CD4-positive, alpha-beta T cell treated with Interleukin-12 subunit alpha and Interleukin-12 subunit beta, for 1 hour (primary cell): ENCODE data around the gene TCTN3.
"Not testable (repeated sequence)": the region's sequence is repeated elsewhere in the genome, so short reads cannot be mapped to it uniquely, and the experiment has no call there.

Experiments
- DNase-seq: peaks from one replicate; pipeline ENCODE4 v3.0.0-alpha.2; 2020

TCTN3 gene

DNA sequence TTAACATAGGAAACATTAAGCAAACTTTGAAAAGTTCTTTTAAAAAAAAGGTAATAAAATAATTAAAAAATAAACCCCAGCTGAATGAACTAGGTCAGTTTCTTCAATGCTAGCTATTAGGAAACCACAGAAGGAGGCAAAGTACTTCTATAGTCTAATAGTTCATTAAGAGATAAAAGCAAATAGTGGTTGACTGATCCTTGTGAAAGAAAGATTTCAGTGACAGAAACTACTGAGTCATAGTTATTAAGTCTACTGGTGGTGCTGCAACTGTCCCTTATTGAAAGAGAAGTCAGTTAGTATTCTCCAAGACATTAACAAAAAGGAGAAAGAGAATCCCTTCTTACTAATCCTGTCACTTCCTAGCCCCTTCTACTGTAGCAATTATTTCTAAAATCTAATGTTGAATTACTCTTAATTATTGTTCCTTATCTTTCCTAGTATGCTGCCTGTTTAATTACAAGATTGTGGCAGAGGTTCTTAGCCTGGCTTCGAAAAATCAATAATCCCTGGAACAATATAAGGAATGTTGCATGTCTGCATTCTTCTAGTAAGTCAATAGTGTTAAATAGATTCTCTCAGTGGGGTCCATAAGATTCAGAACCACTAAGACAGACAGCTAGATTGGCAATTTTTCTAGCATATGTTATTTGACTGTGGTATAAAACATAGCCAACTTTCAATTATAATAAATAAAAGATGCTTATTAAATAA lies 18.2 kb downstream of the TCTN3 start:
- no peak for DNase-seq

DNA sequence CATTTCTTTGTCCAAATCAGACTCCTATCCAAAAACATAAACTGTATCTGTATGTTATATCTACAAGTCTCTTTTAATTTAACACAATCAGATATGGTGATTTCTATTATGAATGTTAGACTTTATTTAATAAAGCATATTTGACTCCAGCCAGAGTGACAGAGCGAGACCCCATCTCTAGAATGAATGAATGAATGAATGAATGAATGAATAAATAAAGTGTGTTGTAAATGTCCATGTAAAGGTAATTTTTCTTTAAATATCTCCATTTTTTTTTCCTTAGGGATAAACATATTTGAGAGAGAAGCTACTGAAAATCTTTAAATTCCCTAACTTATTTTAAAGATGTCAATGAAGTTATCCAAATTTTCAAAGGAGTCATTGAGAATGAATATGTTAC lies 19.1 kb downstream of the TCTN3 start:
- DNase-seq: no peak

DNA sequence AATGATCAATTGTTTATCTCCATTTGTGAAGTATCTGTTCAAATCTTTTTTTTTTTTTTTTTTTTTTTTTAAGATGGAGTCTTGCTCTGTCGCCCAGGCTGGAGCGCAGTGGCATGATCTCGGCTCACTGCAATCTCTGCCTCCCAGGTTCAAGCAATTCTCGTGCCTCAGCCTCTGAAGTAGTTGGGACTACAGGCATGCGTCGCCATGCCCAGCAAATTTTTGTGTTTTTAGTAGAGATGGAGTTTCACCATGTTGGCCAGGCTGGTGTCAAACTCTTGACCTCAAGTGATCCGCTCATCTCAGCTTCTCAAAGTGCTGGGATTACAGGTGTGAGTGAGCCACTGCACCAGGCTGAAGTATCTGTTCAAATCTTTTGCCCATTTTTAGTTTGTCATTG lies 21.1 kb downstream of the TCTN3 start:
- DNase-seq: not testable (repeated sequence)

DNA sequence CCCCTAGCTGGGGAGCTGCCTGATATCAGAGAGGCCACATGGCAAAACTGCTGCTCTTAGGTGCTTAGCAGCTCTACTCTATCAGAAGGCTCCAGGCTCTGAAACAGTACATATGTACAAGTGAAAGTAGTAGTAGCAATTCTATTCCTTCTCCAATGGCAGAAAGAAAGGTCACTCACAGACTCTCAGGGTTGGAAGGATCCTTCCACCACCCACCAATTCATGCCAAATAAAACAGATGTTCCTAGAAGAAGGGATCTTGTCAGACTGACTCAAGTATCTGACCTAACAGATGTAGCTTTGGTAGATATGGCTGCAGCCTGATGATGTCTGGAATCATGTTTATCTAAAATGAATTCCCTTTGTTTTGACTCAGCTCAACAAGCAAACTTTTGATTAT lies 29.2 kb downstream of the TCTN3 start:
- DNase-seq: no peak

DNA sequence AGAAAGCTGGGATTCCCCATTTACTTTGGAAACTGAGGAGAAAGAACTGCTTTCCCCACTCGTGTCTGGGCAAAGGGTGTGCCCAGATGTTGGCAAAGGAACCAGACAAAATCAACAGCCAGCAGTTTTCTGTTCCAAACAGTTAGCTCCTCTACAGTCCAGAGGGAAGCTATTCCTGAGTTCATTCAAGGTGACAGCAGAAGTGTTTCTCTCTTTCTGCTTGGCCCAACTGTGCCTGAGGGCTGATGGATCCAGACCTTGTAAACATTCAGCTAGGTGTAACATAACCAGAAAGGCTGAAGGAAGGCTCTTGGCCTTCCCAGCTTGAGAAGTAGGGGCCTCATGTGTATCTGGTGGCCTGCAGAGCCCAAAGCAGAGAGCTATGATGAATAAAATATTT lies 30.2 kb downstream of the TCTN3 start:
- no peak for DNase-seq

DNA sequence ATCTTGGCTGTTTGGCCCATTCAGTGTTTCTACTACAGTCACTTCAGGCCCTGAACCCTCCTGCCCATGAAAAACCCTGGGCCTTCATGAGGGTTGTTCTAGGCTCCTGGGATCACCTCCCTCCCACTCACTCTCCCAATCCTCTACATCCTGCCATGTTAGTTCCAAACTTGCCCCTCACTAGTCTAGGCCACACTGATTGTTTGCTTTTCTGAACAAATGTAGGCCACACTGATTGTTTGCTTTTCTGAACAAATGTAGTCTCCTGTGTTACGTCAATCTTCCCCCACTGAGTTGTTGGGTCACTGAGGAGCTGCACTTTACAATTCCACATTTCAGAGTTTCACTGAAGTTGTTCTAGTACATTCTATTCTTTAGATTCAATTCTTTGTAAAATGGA lies 31.9 kb downstream of the TCTN3 start:
- DNase-seq: no peak

DNA sequence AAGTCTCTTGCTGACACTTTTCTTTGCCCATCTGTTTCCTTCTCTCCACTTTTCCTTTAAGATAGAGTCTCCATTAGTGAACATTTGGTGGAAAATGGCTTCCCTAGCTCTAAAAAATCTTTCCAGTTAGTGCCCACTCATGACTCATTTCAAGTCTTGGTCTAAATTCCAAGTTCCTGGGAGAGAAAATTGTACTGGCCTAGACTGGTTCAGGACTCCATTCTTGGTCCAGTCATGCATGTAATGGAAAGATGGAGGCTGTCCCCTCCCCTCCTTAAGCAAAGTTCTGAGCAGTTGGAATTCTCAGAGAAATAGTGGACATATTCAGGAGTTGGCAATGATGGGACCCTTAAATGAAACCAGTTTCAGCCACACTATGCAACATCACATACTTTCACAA lies 33.4 kb downstream of the TCTN3 start:
- no peak for DNase-seq

DNA sequence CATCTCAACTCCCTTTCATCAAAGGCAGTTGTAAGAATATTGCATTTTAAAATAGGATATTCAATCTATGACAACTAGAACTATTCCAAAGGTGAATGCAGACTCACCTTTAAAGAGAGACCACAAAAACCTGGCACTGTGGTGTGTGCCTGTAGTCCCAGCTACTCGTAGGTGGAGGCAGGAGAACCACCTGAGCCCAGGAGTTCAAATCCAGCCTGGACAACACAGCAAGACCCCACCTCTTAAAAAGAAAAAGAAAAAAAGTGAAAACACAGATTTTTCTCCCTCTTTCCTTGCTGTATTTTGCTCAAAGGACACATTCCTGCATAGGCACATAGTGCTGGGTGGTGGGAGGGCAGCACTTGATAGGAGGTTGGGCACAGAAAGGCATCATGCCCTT lies 36.5 kb downstream of the TCTN3 start:
- no peak for DNase-seq

DNA sequence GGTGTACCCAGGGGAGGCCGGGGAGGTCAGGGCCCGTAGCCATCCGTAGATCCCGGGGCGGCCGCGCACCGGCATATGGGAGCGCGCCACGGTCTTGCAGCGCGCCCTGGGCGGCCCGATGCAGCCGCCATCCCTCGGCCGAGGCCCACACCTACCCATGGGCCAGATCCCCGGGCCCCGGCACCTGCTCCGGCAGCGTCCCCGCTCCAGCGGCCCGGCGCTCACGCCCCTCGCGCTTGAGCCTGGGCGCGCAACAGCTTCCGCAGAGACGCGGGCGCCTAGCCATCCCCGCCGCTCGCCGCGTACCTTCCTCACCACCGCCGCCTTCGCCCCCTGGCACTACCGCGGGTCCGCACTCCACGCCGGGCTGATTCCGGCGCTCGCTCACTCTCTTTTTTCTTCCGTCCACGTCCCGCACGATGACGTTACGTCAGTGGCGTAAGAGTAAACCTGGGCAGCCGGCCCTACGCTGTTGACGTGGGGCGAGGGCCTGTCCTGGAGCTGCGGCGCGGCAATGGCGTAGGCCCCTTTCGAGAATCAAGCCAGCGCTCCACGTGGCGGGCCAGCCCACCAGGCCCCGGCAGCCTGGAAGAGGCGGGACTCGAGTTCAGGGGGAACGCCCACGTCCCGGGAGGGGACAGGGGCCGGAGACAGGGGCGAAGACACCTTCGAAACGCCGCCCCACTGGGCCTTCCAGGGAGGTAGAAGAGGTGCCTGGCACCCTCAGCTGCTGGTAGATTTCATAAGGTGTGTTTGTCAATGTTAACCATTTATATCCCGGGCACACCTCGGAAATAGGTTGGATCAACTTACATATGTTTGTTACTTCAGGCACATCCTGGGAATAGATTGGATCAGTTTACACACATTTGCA lies 37.2 kb downstream of the TCTN3 start, which contains the start of gene ALDH18A1:
TSS of gene ALDH18A1 (minus strand) at position 421 of the 874 bp plus-strand sequence. CDS start 3,334 bp downstream, outside the sequence.
- DNase-seq: peak; percentile 93

DNA sequence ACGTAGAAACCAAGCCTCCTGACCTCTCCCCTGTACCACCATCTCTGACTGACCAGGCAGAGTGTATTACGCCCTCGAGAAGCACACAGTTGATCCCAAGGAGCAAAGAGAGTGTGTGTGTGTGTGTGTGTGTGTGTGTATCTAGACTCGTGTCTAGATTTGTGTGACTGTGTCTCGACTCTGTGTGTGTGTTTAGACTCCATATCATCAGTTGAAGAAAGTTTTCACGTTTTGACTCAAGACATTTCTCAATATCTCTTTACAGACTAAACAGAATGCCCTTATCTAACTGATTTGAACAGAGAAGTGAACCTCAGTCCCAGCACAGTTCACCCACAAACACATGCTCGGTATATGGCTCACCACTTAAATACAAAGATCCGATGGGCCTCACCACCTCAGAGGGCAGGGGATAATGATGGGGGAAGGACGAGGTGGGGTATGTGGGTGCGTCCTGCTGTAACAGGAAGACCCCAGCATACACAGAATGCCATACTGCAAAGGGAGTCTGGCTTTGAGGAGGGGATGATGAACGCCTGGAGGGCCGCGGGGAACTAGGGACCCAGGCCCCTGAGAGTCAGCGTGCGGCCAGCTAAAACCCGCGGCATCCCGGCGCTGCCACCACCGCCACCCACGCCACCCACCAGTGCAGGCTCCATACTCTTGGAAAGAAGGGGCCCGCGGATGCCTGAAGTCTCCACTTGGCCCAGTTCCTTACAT lies 38.0 kb downstream of the TCTN3 start:
- DNase-seq: peak; percentile 22

DNA sequence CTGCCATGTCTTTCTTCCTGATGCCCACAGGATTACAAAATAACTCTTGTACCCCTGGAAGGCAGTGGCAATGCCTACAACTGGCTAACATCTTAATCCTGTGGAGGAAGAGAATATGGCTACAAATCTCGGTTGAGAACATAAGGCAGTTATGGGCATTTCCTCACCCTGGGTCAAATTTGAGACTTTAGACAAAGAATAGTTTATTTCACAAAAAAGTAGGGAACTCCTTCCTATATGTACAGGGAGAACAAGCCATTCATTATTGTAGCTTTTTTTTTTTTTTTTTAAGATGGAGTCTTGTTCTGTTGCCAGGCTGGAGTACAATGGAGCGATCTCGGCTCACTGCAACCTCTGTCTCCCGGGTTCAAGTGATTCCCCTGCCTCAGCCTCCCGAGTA lies 39.8 kb downstream of the TCTN3 start:
- no peak for DNase-seq

DNA sequence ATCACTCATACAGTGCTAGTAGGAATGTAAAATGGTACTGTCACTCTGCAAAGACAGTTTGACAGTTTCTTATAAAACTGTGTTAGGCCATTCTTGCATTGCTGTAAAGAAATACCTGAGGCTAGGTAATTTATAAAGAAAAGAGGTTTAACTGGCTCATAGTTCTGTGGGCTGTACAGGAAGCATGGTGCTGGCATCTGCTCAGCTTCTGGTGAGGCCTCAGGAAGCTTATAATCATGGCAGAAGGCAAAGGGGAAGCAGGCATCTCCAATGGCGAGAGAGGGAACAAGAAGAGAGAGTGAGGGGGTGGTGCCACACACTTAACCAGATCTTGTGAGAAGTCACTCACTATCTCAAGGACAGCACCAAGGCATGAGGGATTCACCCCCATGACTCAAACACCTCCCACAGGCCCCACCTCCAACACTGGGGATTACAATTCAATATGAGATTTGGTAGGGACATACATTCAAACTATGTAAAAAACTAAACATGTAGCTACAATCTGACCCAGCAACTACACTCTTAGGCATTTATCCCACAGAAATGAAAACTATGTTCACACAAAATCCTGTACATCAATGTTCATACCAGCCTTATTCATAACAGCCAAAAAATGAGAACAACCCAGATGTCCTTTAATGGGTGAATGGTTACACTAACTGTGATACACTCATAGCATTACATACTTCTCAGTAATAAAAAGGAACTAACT lies 42.2 kb downstream of the TCTN3 start:
- DNase-seq: no peak

DNA sequence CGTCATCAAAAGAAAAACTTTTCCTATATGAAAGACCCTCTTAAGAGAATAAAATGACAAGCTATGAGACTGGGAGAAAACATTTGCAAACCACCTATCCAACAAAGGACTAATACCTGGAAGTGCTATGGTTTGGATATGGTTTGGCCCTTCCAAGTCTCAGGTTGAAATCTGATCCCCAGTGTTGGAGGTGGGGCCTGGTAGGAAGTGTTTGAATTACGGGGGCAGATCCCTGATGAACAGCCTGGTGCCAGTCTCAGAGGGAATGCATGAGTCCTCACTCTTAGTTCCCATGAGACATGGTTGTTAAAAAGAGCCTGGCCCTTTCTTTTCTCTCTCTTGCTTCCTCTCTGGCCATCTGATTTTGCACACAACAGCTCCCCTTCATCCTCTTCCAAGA lies 43.5 kb downstream of the TCTN3 start:
- no peak for DNase-seq

DNA sequence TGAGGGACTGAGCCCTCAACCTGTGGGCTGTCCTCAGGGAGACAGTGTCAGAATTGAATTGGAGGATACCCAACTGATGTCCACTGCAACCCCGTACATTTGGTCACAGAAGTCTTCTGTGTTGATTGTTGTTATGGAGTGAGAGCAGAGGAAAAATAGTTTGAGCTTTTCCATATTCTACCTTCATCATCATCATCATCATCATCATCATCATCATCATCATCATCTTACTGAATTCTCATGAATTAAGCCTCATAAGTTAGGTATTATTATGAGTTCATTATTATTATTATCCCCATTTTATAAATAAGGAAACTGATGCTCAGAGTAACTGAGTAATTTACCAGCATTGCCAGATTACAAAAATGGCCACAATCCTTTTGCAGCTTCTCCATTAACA lies 45.6 kb downstream of the TCTN3 start:
- DNase-seq: no peak

DNA sequence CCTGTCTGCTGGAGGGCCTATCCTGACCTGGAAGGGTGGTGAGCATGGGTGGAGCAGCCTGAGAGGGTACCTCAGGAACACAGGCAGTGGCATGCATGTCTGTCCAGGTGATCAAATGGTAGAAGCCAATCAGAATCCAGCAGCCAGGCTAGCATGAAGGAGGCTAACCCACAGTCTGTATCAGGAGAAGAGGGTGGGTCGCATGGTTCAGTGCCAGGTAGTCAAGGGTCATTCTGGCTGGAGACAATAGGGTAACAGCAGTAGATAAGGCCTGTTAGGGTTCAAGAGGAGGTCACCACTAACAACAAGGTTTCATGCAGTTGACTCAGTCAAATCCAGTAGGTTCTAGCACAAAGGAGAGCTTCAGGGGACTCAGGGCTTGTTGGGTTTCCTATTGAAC lies 47.6 kb downstream of the TCTN3 start:
- no peak for DNase-seq

DNA sequence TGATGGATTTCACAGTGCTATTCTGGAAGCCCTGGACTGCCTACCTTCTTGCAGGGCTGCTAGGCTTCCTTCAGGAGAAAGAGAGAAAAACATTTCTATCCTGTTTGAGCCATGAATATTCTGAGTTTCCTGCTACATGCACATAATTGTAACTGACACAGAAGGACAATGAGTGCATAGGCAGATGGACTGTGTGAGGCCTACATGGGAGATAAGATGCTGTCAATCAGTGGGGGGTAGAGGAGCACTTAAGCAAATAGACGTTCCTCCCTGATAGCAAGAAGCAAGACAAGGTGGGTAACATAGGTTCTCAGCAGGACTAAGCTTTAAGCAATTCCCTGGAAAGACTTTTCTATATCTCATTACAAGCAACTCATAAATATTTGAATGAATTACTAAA lies 48.8 kb downstream of the TCTN3 start:
- no peak for DNase-seq

DNA sequence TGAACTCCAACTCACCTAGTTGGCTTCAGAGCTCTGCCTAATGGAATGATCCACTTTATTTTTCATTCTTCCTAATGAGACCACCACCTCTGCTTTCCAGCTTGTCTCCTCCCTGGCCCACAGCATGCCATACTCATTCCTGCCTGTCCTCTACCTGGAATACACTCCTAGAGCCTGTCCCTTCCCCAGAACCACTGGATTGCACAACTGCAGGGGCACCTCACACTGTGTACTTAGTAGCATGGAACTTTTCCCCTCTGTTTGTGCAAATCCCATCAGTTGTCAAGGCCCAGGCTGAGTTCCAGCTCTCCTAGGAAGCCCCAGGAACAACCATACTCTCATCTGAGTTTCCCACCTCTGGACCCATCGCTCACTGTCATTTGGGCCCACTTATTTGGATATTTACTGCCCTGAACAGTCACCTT lies 52.8 kb downstream of the TCTN3 start:
- DNase-seq: no peak

DNA sequence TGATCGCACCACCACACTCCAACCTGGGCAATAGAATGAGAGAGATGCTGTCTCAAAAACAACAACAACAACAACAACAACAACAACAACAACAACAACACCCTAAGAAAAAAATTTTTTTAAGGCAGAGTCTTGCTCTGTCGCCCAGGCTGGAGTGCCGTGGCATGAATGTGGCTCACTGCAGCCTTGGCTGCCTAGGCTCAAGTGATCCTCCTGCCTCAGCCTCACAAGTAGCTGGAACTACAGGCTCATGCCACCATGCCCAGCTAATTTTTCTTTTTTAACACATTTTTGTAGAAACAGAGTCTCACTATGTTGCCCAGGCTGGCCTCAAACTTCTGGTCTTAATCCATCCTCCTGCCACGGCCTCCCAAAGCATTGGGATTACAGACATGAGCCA lies 55.8 kb downstream of the TCTN3 start:
- no peak for DNase-seq

DNA sequence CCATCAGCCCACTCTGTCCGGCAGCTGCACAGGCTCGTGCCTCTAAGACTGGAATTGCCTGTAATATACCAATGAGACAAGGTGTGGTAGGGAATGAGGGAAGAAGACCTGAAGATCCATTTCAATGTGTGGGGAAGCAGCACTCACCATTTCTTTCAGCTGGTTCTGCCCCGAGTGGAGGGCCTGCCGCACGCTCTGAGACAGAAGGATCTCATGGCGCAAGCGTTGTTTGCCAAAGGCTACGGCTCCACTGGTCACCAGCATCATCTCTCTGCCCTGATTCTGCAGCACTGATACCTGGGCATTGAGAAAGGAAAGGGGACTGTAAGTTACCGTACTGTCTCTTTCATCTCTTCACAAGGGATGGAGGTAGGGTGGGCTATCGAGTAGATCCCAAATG lies 56.6 kb downstream of the TCTN3 start:
- no peak for DNase-seq

DNA sequence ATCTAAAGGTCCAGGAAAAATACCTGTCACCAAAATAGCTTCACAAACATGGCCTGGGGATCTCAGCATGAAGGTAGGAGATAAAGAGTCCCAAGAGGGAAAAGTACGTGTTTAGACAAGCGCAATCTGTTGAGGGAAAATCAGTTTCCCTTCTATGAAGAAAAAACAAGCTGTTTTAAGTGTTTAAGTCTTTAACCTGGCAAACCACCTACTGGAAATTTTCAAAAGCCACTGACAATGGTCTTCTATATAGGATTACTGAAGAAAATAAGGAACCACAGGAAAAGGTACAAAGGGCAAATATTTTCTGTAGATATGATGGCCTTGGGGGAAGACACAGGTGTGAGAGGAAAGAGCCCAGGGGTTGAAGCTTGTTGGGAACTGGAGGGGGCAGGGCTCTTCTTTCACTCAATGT lies 58.4 kb downstream of the TCTN3 start:
- no peak for DNase-seq

DNA sequence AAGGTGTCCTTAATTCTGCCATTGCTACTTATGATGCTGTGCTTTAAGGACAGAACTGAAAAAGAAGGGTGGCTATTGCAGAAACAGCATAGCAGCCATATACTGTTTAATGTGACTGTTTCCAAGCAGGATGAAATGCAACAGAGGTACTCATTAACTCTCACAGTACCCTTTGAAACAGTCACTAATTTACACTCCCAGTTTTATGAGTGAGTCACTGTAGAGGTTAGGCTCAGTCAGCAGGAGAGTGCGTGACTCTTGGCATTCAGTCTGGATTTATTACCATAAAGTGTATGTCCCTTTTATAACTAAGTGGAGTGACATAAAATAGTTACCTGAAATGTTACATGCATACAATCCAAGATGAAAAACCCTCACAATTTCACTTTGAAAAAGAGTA lies 64.9 kb downstream of the TCTN3 start:
- DNase-seq: no peak

DNA sequence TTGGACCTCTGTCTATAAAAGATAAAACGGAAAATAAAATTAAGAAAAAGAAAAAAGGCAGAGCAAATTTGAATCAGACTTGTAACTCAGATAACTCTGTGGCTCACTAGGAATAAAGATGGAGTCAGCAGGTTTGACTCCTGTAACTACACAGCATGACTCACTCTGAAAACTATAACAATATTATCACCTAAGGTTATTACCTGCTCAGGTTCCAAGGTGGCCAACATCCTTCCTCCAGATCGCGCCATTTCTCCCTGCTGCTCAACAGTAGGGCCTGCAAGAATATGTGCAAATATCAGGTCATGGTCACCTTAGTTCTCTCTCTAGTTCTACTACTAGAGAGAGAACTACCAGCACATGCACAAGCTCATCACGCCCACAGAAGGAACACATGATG lies 67.2 kb downstream of the TCTN3 start:
- no peak for DNase-seq

DNA sequence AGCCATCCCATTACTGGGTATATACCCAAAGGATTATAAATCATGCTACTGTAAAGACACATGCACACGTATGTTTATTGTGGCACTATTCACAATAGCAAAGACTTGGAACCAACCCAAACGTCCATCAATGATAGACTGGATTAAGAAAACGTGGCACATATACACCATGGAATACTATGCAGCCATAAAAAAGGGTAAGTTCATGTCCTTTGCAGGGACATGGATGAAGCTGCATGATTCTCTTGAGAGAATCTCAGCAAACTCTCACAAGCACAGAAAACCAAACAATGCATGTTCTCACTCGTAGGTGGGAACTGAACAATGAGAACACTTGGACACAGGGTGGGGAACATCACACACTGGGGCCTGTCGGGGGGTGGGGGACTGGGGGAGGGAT lies 73.3 kb downstream of the TCTN3 start:
- not testable (repeated sequence) for DNase-seq
